ENCODE measurements around the gene ZNF157. TPM values are rescaled to one million over a fixed set of nuclear protein-coding genes. Genes with fewer than 3 reads are reported as not detected.

Gene ZNF157
- total RNA-seq, 1 donor from 2014 or later = 0.47 TPM

GRCh38 chrX:47446431-47446830 is 76.1 kb downstream of the ZNF157 start:
- no peak overlapping the region for H3K27ac ChIP-seq
- peaks cover 42% of the 10 kb centered on the region for H3K36me3 Mint-ChIP-seq
- no peak overlapping the region for H3K4me3 ChIP-seq
- H3K4me1 ChIP-seq = no peaks in the 10 kb centered on the region
- no peak for TF ChIP-seq CTCF (IDR thresholded peaks at IDR 0.05)
- TF ChIP-seq EZH2 (IDR thresholded peaks at IDR 0.05) = no peak
- no peak for TF ChIP-seq EZH2phosphoT487 (IDR thresholded peaks at IDR 0.05)
- H3K4me1 Mint-ChIP-seq = no peaks in the 10 kb centered on the region
- H3K9me3 Mint-ChIP-seq = peaks cover 66% of the 10 kb centered on the region
- no peak for DNase-seq (ENCODE audit: low spot score)
- H4K20me1 ChIP-seq (ENCODE audit: low read depth) = no peaks in the 10 kb centered on the region
- H3F3A ChIP-seq (ENCODE audit: low read depth) = no peaks in the 10 kb centered on the region
- H3K9ac ChIP-seq = no peak overlapping the region
- H3K4me2 ChIP-seq = no peak overlapping the region
- H2AFZ ChIP-seq (replicated peaks) = no peak overlapping the region
- H3K79me2 ChIP-seq (ENCODE audit: low read depth) = no peaks in the 10 kb centered on the region
- no peak overlapping the region for H3K27ac Mint-ChIP-seq
- peaks cover 30% of the 10 kb centered on the region for H3K9me3 ChIP-seq (ENCODE audit: low read depth)
- no peaks in the 10 kb centered on the region for H3K27me3 ChIP-seq
- peaks cover 9% of the 10 kb centered on the region for H3K36me3 ChIP-seq
- H3K4me3 Mint-ChIP-seq = no peak overlapping the region
- H3K27me3 Mint-ChIP-seq (ENCODE audit: insufficient read depth, low read depth) = no peaks in the 10 kb centered on the region

- Histone ChIP-seq H3F3A (ENCODE audit: low read depth) (no peaks in the 10 kb centered on the region), H3K9me3 (ENCODE audit: low read depth) (peaks cover 30% of the 10 kb centered on the region), H3K27me3 (no peaks in the 10 kb centered on the region), H3K4me2 (no peak overlapping the region), H3K4me3 (no peak overlapping the region), H3K27ac (no peak overlapping the region), H3K36me3 (peaks cover 9% of the 10 kb centered on the region), H3K79me2 (ENCODE audit: low read depth) (no peaks in the 10 kb centered on the region), H3K9ac (no peak overlapping the region), H2AFZ (replicated peaks) (no peak overlapping the region), H4K20me1 (ENCODE audit: low read depth) (no peaks in the 10 kb centered on the region), H3K4me1 (no peaks in the 10 kb centered on the region)
- DNase-seq (ENCODE audit: low spot score) = no peak
- Mint-ChIP-seq H3K27me3 (ENCODE audit: insufficient read depth, low read depth) (no peaks in the 10 kb centered on the region), H3K27ac (no peak overlapping the region), H3K4me3 (no peak overlapping the region), H3K9me3 (peaks cover 66% of the 10 kb centered on the region), H3K4me1 (no peaks in the 10 kb centered on the region), H3K36me3 (peaks cover 44% of the 10 kb centered on the region)
- TF ChIP-seq CTCF (IDR thresholded peaks at IDR 0.05) (no peak), EZH2phosphoT487 (IDR thresholded peaks at IDR 0.05) (no peak), EZH2 (IDR thresholded peaks at IDR 0.05) (no peak)
Measured at GRCh38 chrX:47446971-47447370, 76.6 kb downstream of the ZNF157 start.

GRCh38 chrX:47447607-47448006 is 77.2 kb downstream of the ZNF157 start:
- TF ChIP-seq EZH2phosphoT487 (IDR thresholded peaks at IDR 0.05) (no peak), CTCF (IDR thresholded peaks at IDR 0.05) (no peak), EZH2 (IDR thresholded peaks at IDR 0.05) (no peak)
- DNase-seq (ENCODE audit: low spot score) = no peak
- peaks cover 70% of the 10 kb centered on the region for H3K9me3 Mint-ChIP-seq

More at GRCh38 chrX:47447607-47448006, 77.2 kb downstream of the ZNF157 start:
- H3K36me3 Mint-ChIP-seq = peaks cover 50% of the 10 kb centered on the region
- no peaks in the 10 kb centered on the region for H3K4me1 ChIP-seq
- H3K9ac ChIP-seq = no peak overlapping the region
- H3K27ac ChIP-seq = no peak overlapping the region
- H3K9me3 ChIP-seq (ENCODE audit: low read depth) = peaks cover 30% of the 10 kb centered on the region
- no peaks in the 10 kb centered on the region for H3F3A ChIP-seq (ENCODE audit: low read depth)
- H3K4me2 ChIP-seq = no peak overlapping the region
- no peaks in the 10 kb centered on the region for H3K4me1 Mint-ChIP-seq
- H3K27ac Mint-ChIP-seq = no peak overlapping the region
- H3K79me2 ChIP-seq (ENCODE audit: low read depth) = no peaks in the 10 kb centered on the region
- H3K4me3 Mint-ChIP-seq = no peak overlapping the region
- H3K36me3 ChIP-seq = peaks cover 9% of the 10 kb centered on the region
- peaks cover 2% of the 10 kb centered on the region for H3K27me3 Mint-ChIP-seq (ENCODE audit: insufficient read depth, low read depth)
- no peak overlapping the region for H2AFZ ChIP-seq (replicated peaks)
- no peaks in the 10 kb centered on the region for H4K20me1 ChIP-seq (ENCODE audit: low read depth)
- no peak overlapping the region for H3K4me3 ChIP-seq
- no peaks in the 10 kb centered on the region for H3K27me3 ChIP-seq

All from neural progenitor cell (in vitro differentiated cells).